HT1080 (cell line): ENCODE data around the gene PSMD6. TPM values are rescaled to one million over a fixed set of nuclear protein-coding genes. Genes with fewer than 3 reads are reported as not detected.

Source experiments
- DNase-seq: peaks from one replicate; pipeline ENCODE4 v3.0.0-alpha.2; 2015; ENCODE audit warnings: low read depth
- total RNA-seq: library from RNA; depleted of rRNA; stranded (reverse); fragments of >200 nt; shearing (Covaris generic); gene quantifications from 2 replicates; pipeline ENCODE4 v1.2.3, GENCODE V29; 2014

The PSMD6 gene
- total RNA-seq, 1 experiment from 2014 or later = 200 TPM

GRCh38 chr3:64010199-64010598 lies 13.1 kb downstream of the PSMD6 start:
- DNase-seq = no peak

GRCh38 chr3:64009528-64009927 lies 13.8 kb downstream of the PSMD6 start:
- no peak for DNase-seq

GRCh38 chr3:64008487-64009351 lies 14.6 kb downstream of the PSMD6 start:
- no peak for DNase-seq

GRCh38 chr3:64008017-64008416 lies 15.3 kb downstream of the PSMD6 start:
- no peak for DNase-seq

- no peak for DNase-seq
These were observed 19.7 kb downstream of the PSMD6 start for GRCh38 chr3:64003589-64003988.

- DNase-seq = no peak
These were observed 21.1 kb downstream of the PSMD6 start for GRCh38 chr3:64002233-64002632.

- DNase-seq = no peak
These were observed 22.7 kb downstream of the PSMD6 start for GRCh38 chr3:64000453-64001055.

- DNase-seq = no peak
These were observed 24.2 kb downstream of the PSMD6 start for GRCh38 chr3:63998852-63999754.

- no peak for DNase-seq
These were observed 28.2 kb downstream of the PSMD6 start for GRCh38 chr3:63995086-63995485.

GRCh38 chr3:63993653-63994079 lies 29.6 kb downstream of the PSMD6 start:
- DNase-seq = peak; percentile 62

- no peak for DNase-seq
These were observed 30.6 kb downstream of the PSMD6 start for GRCh38 chr3:63992516-63993209.

- no peak for DNase-seq
These were observed 31.6 kb downstream of the PSMD6 start for GRCh38 chr3:63991666-63992065.

- no peak for DNase-seq
These were observed 32.6 kb downstream of the PSMD6 start for GRCh38 chr3:63990733-63991132.

GRCh38 chr3:63990204-63990603 lies 33.1 kb downstream of the PSMD6 start:
- no peak for DNase-seq

GRCh38 chr3:63988943-63989342 lies 34.4 kb downstream of the PSMD6 start:
- no peak for DNase-seq

GRCh38 chr3:63986831-63987230 lies 36.5 kb downstream of the PSMD6 start:
- no peak for DNase-seq

- no peak for DNase-seq
These were observed 37.1 kb downstream of the PSMD6 start for GRCh38 chr3:63986146-63986545.

GRCh38 chr3:63984391-63984790 lies 38.9 kb downstream of the PSMD6 start:
- no peak for DNase-seq

- no peak for DNase-seq
These were observed 41.3 kb downstream of the PSMD6 start for GRCh38 chr3:63981980-63982379.

- DNase-seq = no peak
These were observed 42.3 kb downstream of the PSMD6 start for GRCh38 chr3:63980830-63981498.

GRCh38 chr3:63980019-63980418 lies 43.3 kb downstream of the PSMD6 start:
- no peak for DNase-seq
